Measurements from ENCODE around the gene RNF151. TPM values are rescaled to one million over a fixed set of nuclear protein-coding genes. Genes with fewer than 3 reads are reported as not detected.

Gene RNF151
- total and polyA plus RNA-seq, 2 of the 13 experiments (the other 11 are each of a cell fraction or from before 2014, with no cell fraction given), result not detected

DNA sequence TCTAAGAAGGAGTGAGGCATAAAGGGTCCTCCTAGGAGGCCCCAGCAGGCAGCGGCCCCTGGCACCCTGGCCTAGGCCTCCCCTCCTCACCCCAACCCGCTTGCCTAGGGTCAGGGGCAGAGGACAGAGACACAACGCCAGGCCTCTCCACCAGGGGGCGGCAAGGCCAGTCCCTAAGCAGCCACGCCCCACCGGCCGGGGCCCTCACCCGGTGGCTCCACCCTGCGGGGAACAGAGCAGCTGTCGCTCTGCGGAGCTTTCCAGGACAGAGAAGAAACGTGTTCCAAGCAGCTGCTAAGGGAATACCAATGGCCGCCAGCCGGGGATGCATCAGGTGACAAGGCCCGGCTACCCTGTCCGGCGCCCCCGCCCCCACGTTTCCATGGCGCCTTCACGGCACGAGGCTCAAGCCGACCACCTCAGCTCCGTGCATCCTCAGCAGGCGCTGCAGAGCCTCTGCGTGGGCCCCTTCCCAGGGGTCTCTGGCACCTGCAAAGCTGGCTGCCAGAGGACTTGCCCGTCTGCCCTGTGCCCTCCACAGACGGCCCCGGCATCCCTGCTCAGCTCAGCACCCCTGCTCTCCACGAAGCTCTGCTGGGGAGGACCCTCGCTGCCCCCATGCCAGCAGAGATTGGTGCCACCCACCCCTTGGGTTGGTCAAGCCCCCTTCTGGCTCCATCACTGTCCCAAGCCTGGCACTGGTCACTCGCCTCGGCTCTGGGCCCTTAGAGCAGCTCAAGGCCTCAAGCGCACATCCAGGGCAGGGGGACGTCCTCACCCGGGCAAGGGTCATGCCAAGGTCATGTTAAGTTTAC lies 37.4 kb downstream of the RNF151 start (continued):
- TF ChIP-seq, protein P1, sequence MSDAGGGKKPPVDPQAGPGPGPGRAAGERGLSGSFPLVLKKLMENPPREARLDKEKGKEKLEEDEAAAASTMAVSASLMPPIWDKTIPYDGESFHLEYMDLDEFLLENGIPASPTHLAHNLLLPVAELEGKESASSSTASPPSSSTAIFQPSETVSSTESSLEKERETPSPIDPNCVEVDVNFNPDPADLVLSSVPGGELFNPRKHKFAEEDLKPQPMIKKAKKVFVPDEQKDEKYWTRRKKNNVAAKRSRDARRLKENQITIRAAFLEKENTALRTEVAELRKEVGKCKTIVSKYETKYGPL (CRISPR knock-in tag; IDR thresholded peaks at IDR 0.05), result no peak
- TF ChIP-seq TAF1 (CRISPR knock-in tag; IDR thresholded peaks at IDR 0.05), result no peak
- TF ChIP-seq TARDBP (CRISPR knock-in tag; IDR thresholded peaks at IDR 0.05), result peak; percentile 58; the same call in 1 of the 2 replicates
- no peak for TF ChIP-seq ZFP1 (CRISPR knock-in tag; IDR thresholded peaks at IDR 0.05)
- no peak for TF ChIP-seq ZBTB3 (CRISPR knock-in tag; IDR thresholded peaks at IDR 0.05; ENCODE audit: borderline replicate concordance, low read depth)
- no peak for TF ChIP-seq ZNF709 (CRISPR knock-in tag; IDR thresholded peaks at IDR 0.05)
- TF ChIP-seq, protein P2, sequence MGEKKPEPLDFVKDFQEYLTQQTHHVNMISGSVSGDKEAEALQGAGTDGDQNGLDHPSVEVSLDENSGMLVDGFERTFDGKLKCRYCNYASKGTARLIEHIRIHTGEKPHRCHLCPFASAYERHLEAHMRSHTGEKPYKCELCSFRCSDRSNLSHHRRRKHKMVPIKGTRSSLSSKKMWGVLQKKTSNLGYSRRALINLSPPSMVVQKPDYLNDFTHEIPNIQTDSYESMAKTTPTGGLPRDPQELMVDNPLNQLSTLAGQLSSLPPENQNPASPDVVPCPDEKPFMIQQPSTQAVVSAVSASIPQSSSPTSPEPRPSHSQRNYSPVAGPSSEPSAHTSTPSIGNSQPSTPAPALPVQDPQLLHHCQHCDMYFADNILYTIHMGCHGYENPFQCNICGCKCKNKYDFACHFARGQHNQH (CRISPR knock-in tag; IDR thresholded peaks at IDR 0.05), result peak; percentile 66; the same call in 1 of the 2 replicates
- no peak for TF ChIP-seq NR1H2 (CRISPR knock-in tag; IDR thresholded peaks at IDR 0.05; ENCODE audit: borderline replicate concordance, low read depth)
- no peak for TF ChIP-seq ZZZ3 (CRISPR knock-in tag; IDR thresholded peaks at IDR 0.05; ENCODE audit: borderline replicate concordance)
- no peak for TF ChIP-seq ZFAT (CRISPR knock-in tag; conservative IDR thresholded peaks at IDR 0.05)
- TF ChIP-seq ZNF207 (IDR thresholded peaks at IDR 0.05; ENCODE audit: borderline replicate concordance), result no peak
- TF ChIP-seq, protein P3, sequence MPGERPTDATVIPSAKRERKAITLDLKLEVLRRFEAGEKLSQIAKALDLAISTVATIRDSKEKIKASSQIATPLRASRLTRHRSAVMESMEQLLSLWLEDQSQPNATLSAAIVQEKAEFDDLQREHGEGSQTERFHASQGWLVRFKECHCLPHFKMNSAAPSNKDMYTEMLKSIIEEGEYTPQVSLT (CRISPR knock-in tag; IDR thresholded peaks at IDR 0.05; ENCODE audit: borderline replicate concordance, low read depth), result no peak
- TF ChIP-seq, protein P4, sequence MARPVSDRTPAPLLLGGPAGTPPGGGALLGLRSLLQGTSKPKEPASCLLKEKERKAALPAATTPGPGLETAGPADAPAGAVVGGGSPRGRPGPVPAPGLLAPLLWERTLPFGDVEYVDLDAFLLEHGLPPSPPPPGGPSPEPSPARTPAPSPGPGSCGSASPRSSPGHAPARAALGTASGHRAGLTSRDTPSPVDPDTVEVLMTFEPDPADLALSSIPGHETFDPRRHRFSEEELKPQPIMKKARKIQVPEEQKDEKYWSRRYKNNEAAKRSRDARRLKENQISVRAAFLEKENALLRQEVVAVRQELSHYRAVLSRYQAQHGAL (CRISPR knock-in tag; IDR thresholded peaks at IDR 0.05; ENCODE audit: not compliant biosample characterization), result no peak
- no peak for TF ChIP-seq TP53 (CRISPR knock-in tag; conservative IDR thresholded peaks at IDR 0.05)
- TF ChIP-seq, protein P5, sequence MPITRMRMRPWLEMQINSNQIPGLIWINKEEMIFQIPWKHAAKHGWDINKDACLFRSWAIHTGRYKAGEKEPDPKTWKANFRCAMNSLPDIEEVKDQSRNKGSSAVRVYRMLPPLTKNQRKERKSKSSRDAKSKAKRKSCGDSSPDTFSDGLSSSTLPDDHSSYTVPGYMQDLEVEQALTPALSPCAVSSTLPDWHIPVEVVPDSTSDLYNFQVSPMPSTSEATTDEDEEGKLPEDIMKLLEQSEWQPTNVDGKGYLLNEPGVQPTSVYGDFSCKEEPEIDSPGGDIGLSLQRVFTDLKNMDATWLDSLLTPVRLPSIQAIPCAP (CRISPR knock-in tag; IDR thresholded peaks at IDR 0.05; ENCODE audit: low read depth), result no peak
- no peak for TF ChIP-seq HES4 (CRISPR knock-in tag; IDR thresholded peaks at IDR 0.05; ENCODE audit: borderline replicate concordance)
- no peak for TF ChIP-seq ZNF761 (CRISPR knock-in tag; conservative IDR thresholded peaks at IDR 0.05)
- peak; percentile 54 for TF ChIP-seq ZNF883 (CRISPR knock-in tag; IDR thresholded peaks at IDR 0.05; ENCODE audit: not compliant biosample characterization)
- TF ChIP-seq ZNF598 (CRISPR knock-in tag; IDR thresholded peaks at IDR 0.05; ENCODE audit: borderline replicate concordance), result peak; percentile 46; the same call in 1 of the 2 replicates
- TF ChIP-seq ZNF615 (CRISPR knock-in tag; IDR thresholded peaks at IDR 0.05; ENCODE audit: borderline replicate concordance), result no peak
- no peak for TF ChIP-seq POLR2A (IDR thresholded peaks at IDR 0.05; ENCODE audit: insufficient read depth in 1 of 2, low read depth in 2 of 2, low read length in 2 of 2)
- no peak for TF ChIP-seq ASH2L (IDR thresholded peaks at IDR 0.05; ENCODE audit: insufficient read length, low read depth, low read length)
- TF ChIP-seq ZNF232 (CRISPR knock-in tag; IDR thresholded peaks at IDR 0.05; ENCODE audit: borderline replicate concordance), result peak; percentile 20; the same call in 1 of the 2 replicates
- TF ChIP-seq, protein P6, sequence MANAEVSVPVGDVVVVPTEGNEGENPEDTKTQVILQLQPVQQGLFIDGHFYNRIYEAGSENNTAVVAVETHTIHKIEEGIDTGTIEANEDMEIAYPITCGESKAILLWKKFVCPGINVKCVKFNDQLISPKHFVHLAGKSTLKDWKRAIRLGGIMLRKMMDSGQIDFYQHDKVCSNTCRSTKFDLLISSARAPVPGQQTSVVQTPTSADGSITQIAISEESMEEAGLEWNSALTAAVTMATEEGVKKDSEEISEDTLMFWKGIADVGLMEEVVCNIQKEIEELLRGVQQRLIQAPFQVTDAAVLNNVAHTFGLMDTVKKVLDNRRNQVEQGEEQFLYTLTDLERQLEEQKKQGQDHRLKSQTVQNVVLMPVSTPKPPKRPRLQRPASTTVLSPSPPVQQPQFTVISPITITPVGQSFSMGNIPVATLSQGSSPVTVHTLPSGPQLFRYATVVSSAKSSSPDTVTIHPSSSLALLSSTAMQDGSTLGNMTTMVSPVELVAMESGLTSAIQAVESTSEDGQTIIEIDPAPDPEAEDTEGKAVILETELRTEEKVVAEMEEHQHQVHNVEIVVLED (CRISPR knock-in tag; IDR thresholded peaks at IDR 0.05; ENCODE audit: borderline replicate concordance), result peak; percentile 54; the same call in 1 of the 2 replicates

Data from HepG2 (cell line).